Neural progenitor cell (in vitro differentiated cells): Measurements from ENCODE around the gene SLC2A10. TPM values are rescaled to one million over a fixed set of nuclear protein-coding genes. Genes with fewer than 3 reads are reported as not detected.

Experiments used
- DNase-seq: peaks from one replicate; pipeline ENCODE4 v3.0.0-alpha.2; 2016; ENCODE audit warnings: low spot score
- H2AFZ ChIP-seq: fragments of 200-600 bp; sonication (generic); replicated peaks from 2 replicates; pipeline ENCODE4 v1.6.1; 2016; ENCODE audit warnings: antibody characterized with exemption
- H3F3A ChIP-seq: fragments of 200-600 bp; sonication (generic); 2 replicates; pipeline ENCODE4 v1.6.1; 2016; ENCODE audit warnings: antibody characterized with exemption, low read depth
- H3K27ac ChIP-seq: fragments of 200-600 bp; sonication (generic); 2 replicates; pipeline ENCODE4 v1.5.1; 2016; ENCODE audit warnings: mild to moderate bottlenecking
- H3K27me3 ChIP-seq: fragments of 200-600 bp; sonication (generic); 2 replicates; pipeline ENCODE4 v1.6.1; 2016; ENCODE audit warnings: mild to moderate bottlenecking, moderate library complexity
- H3K36me3 ChIP-seq: fragments of 200-600 bp; sonication (generic); 2 replicates; pipeline ENCODE4 v1.5.1; 2016
- H3K4me1 ChIP-seq: fragments of 200-600 bp; sonication (generic); 2 replicates; pipeline ENCODE4 v1.6.1; 2016; ENCODE audit warnings: mixed run types
- H3K4me2 ChIP-seq: fragments of 200-600 bp; sonication (generic); 2 replicates; pipeline ENCODE4 v1.6.1; 2016
- H3K4me3 ChIP-seq: fragments of 200-600 bp; sonication (generic); 2 replicates; pipeline ENCODE4 v1.5.1; 2016
- H3K79me2 ChIP-seq: fragments of 200-600 bp; sonication (generic); 2 replicates; pipeline ENCODE4 v1.6.1; 2016; ENCODE audit warnings: low read depth
- H3K9ac ChIP-seq: fragments of 200-600 bp; sonication (generic); 2 replicates; pipeline ENCODE4 v1.6.1; 2016
- H3K9me3 ChIP-seq: fragments of 200-600 bp; sonication (generic); 2 replicates; pipeline ENCODE4 v1.5.1; 2016; ENCODE audit warnings: low read depth
- H4K20me1 ChIP-seq: fragments of 200-600 bp; sonication (generic); 2 replicates; pipeline ENCODE4 v1.6.1; 2016; ENCODE audit warnings: low read depth
- H3K27ac Mint-ChIP-seq: 3 replicates; pipeline ENCODE4 v1.8.0; 2021; ENCODE audit warnings: mixed read lengths
- H3K27me3 Mint-ChIP-seq: 2 replicates; pipeline ENCODE4 v1.8.0; 2022; ENCODE audit warnings: low read depth, mild to moderate bottlenecking, inconsistent platforms, moderate library complexity, mixed read lengths; ENCODE audit not compliant: insufficient read depth
- H3K36me3 Mint-ChIP-seq: 3 replicates; pipeline ENCODE4 v1.8.0; 2021; ENCODE audit warnings: mixed read lengths
- H3K4me1 Mint-ChIP-seq: 3 replicates; pipeline ENCODE4 v1.8.0; 2021; ENCODE audit warnings: mixed read lengths
- H3K4me3 Mint-ChIP-seq: 3 replicates; pipeline ENCODE4 v1.8.0; 2021; ENCODE audit warnings: mild to moderate bottlenecking, moderate library complexity, mixed read lengths
- H3K9me3 Mint-ChIP-seq: 3 replicates; pipeline ENCODE4 v1.8.0; 2020; ENCODE audit warnings: mixed read lengths
- CTCF ChIP-seq: fragments of 200-600 bp; sonication (generic); IDR thresholded peaks from 2 replicates; pipeline ENCODE4 v1.5.1; 2017; ENCODE audit warnings: antibody characterized with exemption, mild to moderate bottlenecking
- EZH2 ChIP-seq: fragments of 200-600 bp; sonication (generic); IDR thresholded peaks from 2 replicates; pipeline ENCODE4 v1.6.1; 2017; ENCODE audit warnings: antibody characterized with exemption, mild to moderate bottlenecking, moderate library complexity
- EZH2phosphoT487 ChIP-seq: fragments of 200-600 bp; sonication (generic); IDR thresholded peaks from 2 replicates; pipeline ENCODE4 v1.6.1; 2017; ENCODE audit warnings: antibody characterized with exemption
- total RNA-seq: library from RNA; depleted of rRNA; stranded (reverse); fragments of >200 nt; gene quantifications from 2 replicates; pipeline ENCODE4 v1.2.3, GENCODE V29; 2015; ENCODE audit warnings: low replicate concordance

Gene SLC2A10
- total RNA-seq, 1 donor from 2014 or later: 9.6 TPM

DNA sequence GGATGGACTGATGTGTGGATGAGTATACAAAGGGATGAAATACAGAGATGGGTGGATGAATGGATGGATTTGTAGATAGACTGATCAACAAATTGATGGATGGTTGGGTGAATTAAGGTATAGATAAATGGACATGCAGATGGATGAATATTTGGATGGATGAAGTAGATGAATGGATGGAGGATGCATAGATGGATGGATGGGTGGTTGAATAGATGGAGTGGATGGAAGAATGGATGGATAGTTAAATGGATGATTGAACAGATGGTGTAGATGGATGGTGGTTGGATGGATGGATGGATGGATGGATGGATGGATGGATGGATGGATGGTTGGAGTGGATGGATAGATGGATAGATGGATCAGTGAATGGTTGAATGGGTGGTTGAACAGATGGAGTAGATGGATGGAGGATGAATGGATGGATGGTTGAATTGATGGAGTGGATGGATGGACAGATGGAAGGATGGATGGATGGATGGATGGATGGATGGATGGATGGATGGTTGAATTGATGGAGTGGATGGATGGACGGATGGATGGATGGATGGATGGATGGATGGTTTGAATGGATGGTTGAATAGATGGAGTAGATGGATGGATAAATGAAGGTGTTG lies 15.0 kb downstream of the SLC2A10 start:
- no peak overlapping the region for H3K4me3 Mint-ChIP-seq

GRCh38 chr20:46725186-46726165 lies 16.0 kb downstream of the SLC2A10 start:
- H3K27me3 Mint-ChIP-seq: no peaks in the 10 kb centered on the region
- peaks cover 21% of the 10 kb centered on the region for H3K36me3 Mint-ChIP-seq
- Histone ChIP-seq H2AFZ (no peak overlapping the region), H3K27me3 (no peaks in the 10 kb centered on the region), H3K9me3 (no peaks in the 10 kb centered on the region), H3K4me1 (no peaks in the 10 kb centered on the region), H3K4me2 (no peak overlapping the region), H3K27ac (no peak overlapping the region), H3K4me3 (no peak overlapping the region), H3K36me3 (no peaks in the 10 kb centered on the region), H4K20me1 (no peaks in the 10 kb centered on the region), H3K9ac (no peak overlapping the region), H3F3A (no peaks in the 10 kb centered on the region), H3K79me2 (no peaks in the 10 kb centered on the region)
- H3K4me3 Mint-ChIP-seq: no peak overlapping the region
- H3K27ac Mint-ChIP-seq: no peak overlapping the region
- DNase-seq: no peak
- H3K9me3 Mint-ChIP-seq: peaks cover 1% of the 10 kb centered on the region
- H3K4me1 Mint-ChIP-seq: no peaks in the 10 kb centered on the region
- TF ChIP-seq EZH2phosphoT487 (no peak), CTCF (no peak), EZH2 (no peak)

More for the DNA sequence above, 15.0 kb downstream of the SLC2A10 start:
- Mint-ChIP-seq H3K27me3 (peaks cover under 1% of the 10 kb centered on the region), H3K27ac (no peak overlapping the region), H3K9me3 (peaks cover 7% of the 10 kb centered on the region), H3K36me3 (peaks cover 22% of the 10 kb centered on the region), H3K4me1 (no peaks in the 10 kb centered on the region)
- H3F3A ChIP-seq: no peaks in the 10 kb centered on the region
- H4K20me1 ChIP-seq: no peaks in the 10 kb centered on the region
- H3K79me2 ChIP-seq: no peaks in the 10 kb centered on the region
- H3K27me3 ChIP-seq: no peaks in the 10 kb centered on the region
- H3K27ac ChIP-seq: no peak overlapping the region
- no peak for TF ChIP-seq EZH2phosphoT487
- TF ChIP-seq CTCF: no peak
- no peak for TF ChIP-seq EZH2
- no peak overlapping the region for H2AFZ ChIP-seq
- no peak overlapping the region for H3K4me3 ChIP-seq
- H3K36me3 ChIP-seq: no peaks in the 10 kb centered on the region
- H3K4me1 ChIP-seq: no peaks in the 10 kb centered on the region
- H3K9ac ChIP-seq: no peak overlapping the region
- H3K4me2 ChIP-seq: no peak overlapping the region
- no peak for DNase-seq
- H3K9me3 ChIP-seq: no peaks in the 10 kb centered on the region

GRCh38 chr20:46731770-46732169 lies 22.3 kb downstream of the SLC2A10 start:
- Histone ChIP-seq H3K9me3 (no peaks in the 10 kb centered on the region), H3K27me3 (no peaks in the 10 kb centered on the region), H3K9ac (no peak overlapping the region), H3K36me3 (no peaks in the 10 kb centered on the region), H3F3A (no peaks in the 10 kb centered on the region), H3K4me1 (no peaks in the 10 kb centered on the region), H3K27ac (no peak overlapping the region), H3K4me2 (no peak overlapping the region), H3K79me2 (no peaks in the 10 kb centered on the region), H2AFZ (no peak overlapping the region), H4K20me1 (no peaks in the 10 kb centered on the region), H3K4me3 (no peak overlapping the region)
- Mint-ChIP-seq H3K27ac (no peak overlapping the region), H3K4me1 (no peaks in the 10 kb centered on the region), H3K36me3 (peaks cover 23% of the 10 kb centered on the region), H3K4me3 (no peak overlapping the region), H3K9me3 (no peaks in the 10 kb centered on the region), H3K27me3 (peaks cover 3% of the 10 kb centered on the region)
- TF ChIP-seq EZH2: no peak
- no peak for DNase-seq

- no peak overlapping the region for H3K27ac ChIP-seq
- no peaks in the 10 kb centered on the region for H4K20me1 ChIP-seq
- H3K4me3 Mint-ChIP-seq: no peak overlapping the region
- H3K9me3 ChIP-seq: no peaks in the 10 kb centered on the region
- H3K27me3 Mint-ChIP-seq: peaks cover 8% of the 10 kb centered on the region
- no peak overlapping the region for H2AFZ ChIP-seq
- no peaks in the 10 kb centered on the region for H3K4me1 ChIP-seq
- H3K27me3 ChIP-seq: no peaks in the 10 kb centered on the region
- peaks cover 11% of the 10 kb centered on the region for H3K36me3 Mint-ChIP-seq
- no peak for DNase-seq
- H3K36me3 ChIP-seq: no peaks in the 10 kb centered on the region
- TF ChIP-seq EZH2: no peak
- no peak for TF ChIP-seq EZH2phosphoT487
- no peak for TF ChIP-seq CTCF
- H3F3A ChIP-seq: no peaks in the 10 kb centered on the region
- H3K27ac Mint-ChIP-seq: no peak overlapping the region
- no peak overlapping the region for H3K4me3 ChIP-seq
- no peaks in the 10 kb centered on the region for H3K79me2 ChIP-seq
- no peak overlapping the region for H3K4me2 ChIP-seq
- no peak overlapping the region for H3K9ac ChIP-seq
- H3K9me3 Mint-ChIP-seq: no peaks in the 10 kb centered on the region
- H3K4me1 Mint-ChIP-seq: no peaks in the 10 kb centered on the region
These were observed 26.0 kb downstream of the SLC2A10 start for GRCh38 chr20:46735436-46735835.
